Ishikawa (cell line): ENCODE results near the gene TSC22D3.

Experiments
- CEBPB ChIP-seq: IDR thresholded peaks from 2 replicates; pipeline ENCODE4 v1.6.1; 2012
- CREB1 ChIP-seq: IDR thresholded peaks from 2 replicates; pipeline ENCODE4 v1.6.1; 2012; ENCODE audit warnings: low read depth
- EGR1 ChIP-seq: IDR thresholded peaks from 2 replicates; pipeline ENCODE4 v1.6.1; 2012
- EP300 ChIP-seq: IDR thresholded peaks from 2 replicates; pipeline ENCODE4 v1.6.1; 2012; ENCODE audit warnings: borderline replicate concordance
- FOXM1 ChIP-seq: IDR thresholded peaks from 2 replicates; pipeline ENCODE4 v1.6.1; 2012; ENCODE audit warnings: low read depth, borderline replicate concordance
- NFIC ChIP-seq: IDR thresholded peaks from 2 replicates; pipeline ENCODE4 v1.6.1; 2012
- RAD21 ChIP-seq: IDR thresholded peaks from 2 replicates; pipeline ENCODE4 v1.6.1; 2012; ENCODE audit warnings: low read depth
- REST ChIP-seq: IDR thresholded peaks from 2 replicates; pipeline ENCODE4 v1.6.1; 2012; ENCODE audit warnings: low read depth, mild to moderate bottlenecking
- TAF1 ChIP-seq: IDR thresholded peaks from 2 replicates; pipeline ENCODE4 v1.6.1; 2012; ENCODE audit warnings: low read depth, mild to moderate bottlenecking
- TCF12 ChIP-seq: IDR thresholded peaks from 2 replicates; pipeline ENCODE4 v1.6.1; 2012; ENCODE audit warnings: low read depth
- TEAD4 ChIP-seq: IDR thresholded peaks from 2 replicates; pipeline ENCODE4 v1.6.1; 2012
- USF1 ChIP-seq: IDR thresholded peaks from 2 replicates; pipeline ENCODE4 v1.6.1; 2012
- YY1 ChIP-seq: IDR thresholded peaks from 2 replicates; pipeline ENCODE4 v1.6.1; 2012; ENCODE audit warnings: low read depth
- ZBTB7A ChIP-seq: IDR thresholded peaks from 2 replicates; pipeline ENCODE4 v1.6.1; 2012; ENCODE audit warnings: low read depth
- TF ChIP-seq, protein P1 (sequence below): IDR thresholded peaks from 2 replicates; pipeline ENCODE4 v1.6.1; 2012

TSC22D3 gene

DNA sequence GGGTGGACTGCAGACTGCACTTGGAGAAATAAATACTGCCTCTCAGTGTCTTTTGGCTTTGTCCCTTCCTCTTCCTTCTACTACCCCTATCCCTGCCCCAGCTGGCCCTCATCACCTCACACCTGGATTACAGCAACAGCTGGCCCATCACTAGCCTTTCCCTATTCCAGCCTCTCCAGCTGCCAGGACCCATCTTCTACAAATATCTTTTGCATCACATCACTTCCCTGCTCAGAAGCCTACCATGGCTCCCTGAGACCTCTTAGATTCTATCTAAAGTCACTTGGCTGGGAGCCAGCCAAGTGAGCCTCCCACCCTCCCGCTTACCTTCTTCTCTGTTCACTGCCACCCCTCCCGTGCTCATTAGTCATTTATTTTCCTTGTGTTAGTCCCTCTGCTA, 66.8 kb downstream of the TSC22D3 start:
- TF ChIP-seq FOXM1 (no peak), CEBPB (no peak), TAF1 (no peak), EGR1 (no peak), REST (no peak), TCF12 (no peak), EP300 (no peak), TEAD4 (no peak), CREB1 (no peak)
- TF ChIP-seq, protein P1, sequence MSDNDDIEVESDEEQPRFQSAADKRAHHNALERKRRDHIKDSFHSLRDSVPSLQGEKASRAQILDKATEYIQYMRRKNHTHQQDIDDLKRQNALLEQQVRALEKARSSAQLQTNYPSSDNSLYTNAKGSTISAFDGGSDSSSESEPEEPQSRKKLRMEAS, result no peak

- TF ChIP-seq TCF12, result no peak
- TF ChIP-seq EGR1, result no peak
- TF ChIP-seq NFIC, result no peak
- TF ChIP-seq EP300, result no peak
- no peak for TF ChIP-seq ZBTB7A
- TF ChIP-seq TAF1, result no peak
- no peak for TF ChIP-seq USF1
- no peak for TF ChIP-seq REST
- TF ChIP-seq YY1, result no peak
- no peak for TF ChIP-seq CEBPB
- TF ChIP-seq, protein P1, result no peak
- TF ChIP-seq CREB1, result no peak
- TF ChIP-seq FOXM1, result no peak
- TF ChIP-seq RAD21, result no peak
Measured at GRCh38 chrX:107707866-107708265, 67.7 kb downstream of the TSC22D3 start.

DNA sequence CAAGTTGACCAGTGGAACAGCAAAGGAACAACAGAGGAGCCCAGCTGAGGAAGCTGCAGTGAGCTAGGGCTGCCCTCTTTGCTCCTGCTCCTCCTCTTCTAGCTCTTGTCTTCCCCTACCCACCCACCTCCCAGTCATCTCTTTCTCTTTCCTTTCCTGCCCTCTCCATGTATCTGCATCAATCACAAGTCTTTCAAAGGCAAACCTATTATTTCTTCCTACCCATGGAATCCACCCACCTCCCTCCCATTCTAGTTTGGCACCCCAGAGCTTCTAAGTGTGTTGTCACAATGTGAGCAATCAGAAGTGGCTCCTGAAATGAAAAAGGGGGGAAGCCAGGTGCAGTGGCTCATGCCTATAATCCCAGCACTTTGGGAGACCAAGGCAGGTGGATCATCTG, 69.3 kb downstream of the TSC22D3 start:
- no peak for TF ChIP-seq REST
- no peak for TF ChIP-seq ZBTB7A
- TF ChIP-seq FOXM1, result no peak
- TF ChIP-seq CEBPB, result no peak
- TF ChIP-seq USF1, result no peak
- TF ChIP-seq TCF12, result no peak

- TF ChIP-seq EGR1, result no peak
- TF ChIP-seq REST, result no peak
- no peak for TF ChIP-seq YY1
- TF ChIP-seq TEAD4, result no peak
- TF ChIP-seq TCF12, result no peak
- TF ChIP-seq NFIC, result no peak
- TF ChIP-seq USF1, result no peak
- no peak for TF ChIP-seq FOXM1
- TF ChIP-seq, protein P1, result no peak
- no peak for TF ChIP-seq RAD21
- no peak for TF ChIP-seq CREB1
- TF ChIP-seq ZBTB7A, result no peak
- no peak for TF ChIP-seq TAF1
Measured at GRCh38 chrX:107704587-107704986, 71.0 kb downstream of the TSC22D3 start.
